B cell (primary cell): ENCODE results near the gene PPP4R1.

ENCODE experiments used
- EZH2 ChIP-seq: IDR thresholded peaks from 2 replicates; pipeline ENCODE4 v1.6.1; 2012; ENCODE audit warnings: borderline replicate concordance, low read depth, mild to moderate bottlenecking, moderate library complexity, low read length; ENCODE audit not compliant: insufficient read depth, poor library complexity, severe bottlenecking
- TF ChIP-seq, protein P1 (sequence below): fragments of 200-600 bp; IDR thresholded peaks from one replicate; pipeline ENCODE4 v1.8.0; 2022; ENCODE audit warnings: antibody characterized with exemption, mild to moderate bottlenecking

DNA sequence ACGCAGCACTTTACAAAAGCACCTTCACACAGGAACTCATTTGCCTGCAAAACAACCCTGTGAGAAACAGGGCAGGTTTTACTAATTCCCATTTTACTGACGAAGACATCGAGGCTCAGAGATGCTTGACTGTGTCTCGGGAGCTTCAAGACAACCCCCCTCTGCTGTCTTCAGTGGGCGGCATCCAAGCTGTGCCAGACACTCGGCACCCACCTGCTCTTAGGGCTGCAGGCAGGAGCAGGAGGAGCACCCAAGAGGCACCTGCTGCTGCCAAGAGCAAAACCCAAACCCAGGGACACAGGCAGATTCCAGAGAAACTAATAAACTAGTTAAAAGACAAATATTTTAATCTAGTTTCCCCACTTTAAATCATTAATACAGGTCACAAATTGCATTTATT is 67.9 kb downstream of the PPP4R1 start:
- TF ChIP-seq, protein P1, sequence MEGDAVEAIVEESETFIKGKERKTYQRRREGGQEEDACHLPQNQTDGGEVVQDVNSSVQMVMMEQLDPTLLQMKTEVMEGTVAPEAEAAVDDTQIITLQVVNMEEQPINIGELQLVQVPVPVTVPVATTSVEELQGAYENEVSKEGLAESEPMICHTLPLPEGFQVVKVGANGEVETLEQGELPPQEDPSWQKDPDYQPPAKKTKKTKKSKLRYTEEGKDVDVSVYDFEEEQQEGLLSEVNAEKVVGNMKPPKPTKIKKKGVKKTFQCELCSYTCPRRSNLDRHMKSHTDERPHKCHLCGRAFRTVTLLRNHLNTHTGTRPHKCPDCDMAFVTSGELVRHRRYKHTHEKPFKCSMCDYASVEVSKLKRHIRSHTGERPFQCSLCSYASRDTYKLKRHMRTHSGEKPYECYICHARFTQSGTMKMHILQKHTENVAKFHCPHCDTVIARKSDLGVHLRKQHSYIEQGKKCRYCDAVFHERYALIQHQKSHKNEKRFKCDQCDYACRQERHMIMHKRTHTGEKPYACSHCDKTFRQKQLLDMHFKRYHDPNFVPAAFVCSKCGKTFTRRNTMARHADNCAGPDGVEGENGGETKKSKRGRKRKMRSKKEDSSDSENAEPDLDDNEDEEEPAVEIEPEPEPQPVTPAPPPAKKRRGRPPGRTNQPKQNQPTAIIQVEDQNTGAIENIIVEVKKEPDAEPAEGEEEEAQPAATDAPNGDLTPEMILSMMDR: no peak
- TF ChIP-seq EZH2: no peak
